8988T (cell line): ENCODE results near the gene P2RY11.

Experiments
- DNase-seq: peaks from one replicate; pipeline ENCODE4 v3.0.0; 2011

P2RY11 gene

GRCh38 chr19:10113964-10114650, 2.6 kb downstream of the P2RY11 start:
- no peak for DNase-seq

GRCh38 chr19:10114651-10115391, 3.3 kb downstream of the P2RY11 start:
- DNase-seq, result no peak

DNA sequence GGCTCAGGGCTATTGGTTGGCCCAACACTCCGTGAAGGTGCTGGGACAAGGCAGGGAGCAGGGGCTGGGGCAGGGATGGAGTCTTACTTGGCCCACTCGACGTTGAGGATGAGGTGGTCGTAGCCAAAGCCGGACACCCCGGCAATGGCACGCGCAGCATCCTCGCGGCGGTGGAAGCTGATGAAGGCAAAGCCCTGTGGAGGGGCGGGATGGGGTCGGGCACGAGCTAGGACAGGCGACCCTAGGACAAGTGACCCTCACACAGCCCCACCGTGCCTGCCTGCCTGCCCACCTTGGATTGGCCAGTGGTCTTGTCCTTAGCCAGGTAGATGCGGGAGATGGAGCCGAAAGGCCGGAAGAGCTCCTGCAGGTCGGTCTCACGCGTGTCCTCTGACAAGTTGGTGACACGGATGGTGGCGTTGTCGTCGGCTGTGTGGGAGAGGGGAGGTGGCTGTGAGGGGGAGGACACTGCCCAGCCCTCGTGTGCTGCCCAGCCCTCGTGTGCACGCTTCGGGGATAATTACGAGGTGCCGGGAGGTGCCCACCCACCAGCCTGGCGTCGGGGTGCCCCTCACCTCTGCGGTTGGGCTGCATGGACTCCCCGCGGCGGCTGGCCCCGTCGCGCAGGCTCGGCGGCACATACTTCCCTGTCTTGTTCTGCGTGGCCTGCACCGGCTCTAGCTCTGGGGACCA, 4.0 kb downstream of the P2RY11 start:
- DNase-seq, result no peak

DNA sequence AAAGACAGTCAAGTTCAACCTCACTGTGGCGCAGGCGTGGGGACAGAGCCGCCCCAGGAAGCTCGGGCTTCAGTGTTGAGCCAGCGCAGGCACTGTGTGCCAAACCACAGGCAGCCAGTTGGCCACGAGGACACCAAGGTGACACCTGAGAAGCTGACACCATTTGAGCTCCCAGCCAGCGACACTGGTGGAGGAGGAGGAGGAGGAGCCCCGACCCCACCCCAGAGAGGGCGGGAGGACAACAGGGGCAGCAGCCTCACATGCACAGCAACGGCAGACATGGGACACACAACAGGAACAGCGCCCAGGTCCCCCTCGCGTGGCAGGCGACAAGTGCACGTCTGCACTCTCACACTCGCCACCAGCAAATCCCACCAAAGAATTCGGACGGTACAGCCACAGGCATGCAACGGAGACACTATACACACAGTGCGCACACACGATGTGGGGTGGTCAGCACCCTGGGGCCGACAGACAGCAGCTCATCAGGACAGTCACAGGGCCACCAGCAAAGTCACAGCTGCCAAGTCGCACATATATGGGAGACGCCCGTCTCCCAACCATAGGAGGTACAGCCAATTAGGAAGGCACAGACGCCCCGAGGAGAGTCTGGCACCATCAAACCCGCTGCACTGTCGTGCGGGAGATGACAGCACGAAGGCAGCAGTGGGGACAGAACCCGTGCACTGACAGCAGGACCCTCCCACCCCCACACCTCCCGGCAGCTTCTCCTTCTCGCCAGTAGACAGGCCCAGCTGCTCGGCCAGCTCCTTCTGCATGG, 4.8 kb downstream of the P2RY11 start:
- no peak for DNase-seq

DNA sequence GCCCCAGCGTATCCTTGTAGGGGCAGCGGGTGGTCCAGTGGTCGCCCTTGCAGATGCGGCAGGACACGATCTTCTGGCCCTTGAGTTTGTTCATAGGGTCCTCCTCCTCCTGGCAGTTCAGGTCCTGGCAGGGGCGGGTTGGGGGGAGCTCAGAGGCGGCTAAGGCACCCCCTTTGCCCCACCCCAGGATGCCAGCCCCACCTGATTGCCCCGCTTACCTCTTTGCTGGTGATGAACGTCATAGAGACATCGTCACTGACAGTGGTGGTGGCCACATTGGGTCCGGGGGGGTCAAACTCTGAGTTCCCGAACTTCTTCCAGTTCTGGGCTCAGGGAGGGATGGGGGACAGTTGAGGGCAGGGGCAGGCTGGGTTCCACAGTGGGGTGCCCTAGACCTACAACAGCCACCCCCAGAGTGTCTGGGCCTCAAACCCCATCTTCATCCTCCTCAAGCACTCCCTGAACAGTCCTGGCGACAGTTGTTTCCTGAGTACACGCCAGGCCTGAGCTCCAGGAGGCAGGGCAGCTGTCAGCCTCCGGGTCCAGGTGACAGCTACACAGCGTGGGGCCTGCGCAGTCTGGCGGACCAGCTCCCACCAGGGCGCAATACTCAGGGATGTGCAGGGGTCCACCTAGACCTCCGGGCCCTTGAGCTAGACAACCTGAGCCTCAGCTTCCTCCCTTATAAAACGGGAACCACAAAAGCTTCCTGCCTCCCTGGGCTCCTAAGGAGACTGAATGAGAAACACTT, 5.5 kb downstream of the P2RY11 start:
- no peak for DNase-seq

GRCh38 chr19:10118960-10119359, 7.5 kb downstream of the P2RY11 start:
- DNase-seq, result no peak

DNA sequence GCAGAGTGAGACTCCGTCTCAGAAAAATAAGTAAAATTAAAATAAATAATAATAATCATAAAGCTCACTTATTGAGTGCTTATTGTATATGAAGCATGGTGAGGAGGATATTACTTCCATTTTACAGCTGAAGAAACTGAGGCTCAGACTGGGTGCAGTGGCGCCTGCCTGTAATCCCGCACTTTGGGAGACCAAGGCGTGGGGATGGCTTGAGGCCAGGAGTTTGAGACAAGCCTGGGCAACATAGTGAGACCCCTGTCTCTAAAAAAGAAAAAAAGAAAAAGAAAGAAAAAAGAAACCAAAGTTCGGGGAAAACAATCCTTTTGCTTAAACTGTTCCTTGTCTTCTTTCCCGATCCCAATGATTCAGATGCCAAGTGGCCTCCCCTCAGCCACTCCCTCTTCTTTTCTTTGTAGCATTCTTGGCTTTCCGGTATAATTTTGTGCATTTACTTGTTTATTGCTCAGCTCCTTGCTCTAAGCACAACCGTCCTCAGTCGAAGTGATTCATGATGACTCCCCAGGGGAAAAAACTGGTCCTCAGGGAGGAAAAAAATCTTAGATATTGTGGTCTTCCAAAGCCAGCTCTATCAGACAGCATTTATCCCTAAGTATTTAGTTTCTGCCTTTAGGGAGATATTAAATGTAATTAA, 9.2 kb downstream of the P2RY11 start:
- DNase-seq, result no peak

- DNase-seq, result no peak
Measured at GRCh38 chr19:10122045-10122444, 10.6 kb downstream of the P2RY11 start.

DNA sequence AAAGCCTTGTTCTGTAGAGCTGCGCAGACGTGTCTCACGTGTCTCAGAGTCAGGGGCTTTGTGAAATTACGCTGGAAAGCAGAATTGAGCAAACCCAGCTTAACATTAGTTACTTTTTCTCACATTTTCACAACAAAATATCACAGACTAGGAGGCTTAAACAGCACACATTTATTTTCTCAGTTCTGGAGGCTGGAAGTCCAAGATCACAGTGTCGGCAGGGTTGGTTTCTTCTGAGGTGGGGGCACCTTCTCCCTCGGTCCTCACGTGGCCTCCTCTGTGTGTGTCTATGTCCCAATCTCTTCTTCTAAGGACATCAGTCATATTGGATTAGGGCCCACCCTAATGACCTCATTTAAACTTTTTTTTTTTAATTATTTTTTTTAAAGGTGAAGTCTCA, 12.9 kb downstream of the P2RY11 start:
- DNase-seq, result no peak

DNA sequence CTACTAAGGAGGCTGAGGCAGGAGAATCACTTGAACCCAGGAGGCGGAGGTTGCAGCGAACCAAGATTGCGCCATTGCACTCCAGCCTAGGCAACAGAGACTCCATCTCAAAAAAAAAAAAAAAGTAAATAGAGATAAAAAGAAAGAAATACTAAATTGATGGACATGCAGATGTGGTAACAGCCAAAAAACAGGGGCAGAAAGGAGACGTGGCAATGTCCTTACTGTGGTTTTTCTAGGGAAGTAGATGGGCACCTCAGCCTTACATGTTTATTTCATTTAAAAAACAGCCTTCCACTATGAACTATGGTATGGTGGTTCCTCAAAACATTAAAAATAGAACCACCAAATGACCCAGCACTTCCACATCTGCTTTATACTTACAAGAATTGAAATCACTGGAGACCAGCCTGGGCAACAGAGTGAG, 14.7 kb downstream of the P2RY11 start:
- no peak for DNase-seq

DNA sequence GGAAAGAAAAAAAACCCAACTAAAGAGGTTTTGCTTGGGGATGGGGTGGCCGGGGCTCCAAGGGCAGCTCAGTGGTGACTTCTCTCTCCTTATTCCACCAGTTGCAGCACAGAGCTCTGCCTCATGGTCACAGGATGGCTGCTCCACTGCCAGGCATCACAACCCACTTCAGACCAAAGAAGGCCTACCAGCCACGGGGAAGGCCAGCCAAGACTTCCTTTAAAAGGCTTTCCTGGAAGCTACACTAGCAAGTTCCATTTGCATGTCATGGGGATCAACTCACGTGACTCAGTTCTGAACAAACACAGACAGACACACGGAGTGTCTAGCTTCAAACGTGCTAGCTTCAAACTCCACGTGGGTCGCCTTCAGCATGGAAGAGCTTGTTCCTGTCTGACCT, 21.4 kb downstream of the P2RY11 start:
- DNase-seq, result no peak

- no peak for DNase-seq
Measured at GRCh38 chr19:10133596-10133995, 22.1 kb downstream of the P2RY11 start.

DNA sequence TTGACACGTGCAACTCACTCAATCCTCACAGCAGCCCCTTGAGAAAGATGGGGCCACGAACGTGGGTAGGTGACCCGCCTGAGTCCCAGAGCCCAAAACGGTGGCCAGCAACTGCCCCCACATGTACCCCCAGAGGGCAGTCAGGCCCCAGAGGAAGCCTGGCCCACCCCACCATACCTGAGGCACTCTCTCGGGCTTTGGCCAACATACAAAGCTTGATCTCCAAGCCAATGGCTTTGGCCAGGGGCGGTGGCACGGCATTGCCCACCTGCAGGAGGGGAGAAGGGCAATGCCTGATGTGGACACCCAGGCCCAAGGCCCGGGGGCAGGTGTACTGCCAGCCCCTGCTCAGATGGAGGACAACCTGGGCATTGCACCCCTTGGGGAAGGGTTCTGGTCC, 22.5 kb downstream of the P2RY11 start:
- DNase-seq, result no peak

GRCh38 chr19:10135551-10136334, 24.2 kb downstream of the P2RY11 start:
- no peak for DNase-seq

GRCh38 chr19:10136936-10137335, 25.4 kb downstream of the P2RY11 start:
- no peak for DNase-seq

DNA sequence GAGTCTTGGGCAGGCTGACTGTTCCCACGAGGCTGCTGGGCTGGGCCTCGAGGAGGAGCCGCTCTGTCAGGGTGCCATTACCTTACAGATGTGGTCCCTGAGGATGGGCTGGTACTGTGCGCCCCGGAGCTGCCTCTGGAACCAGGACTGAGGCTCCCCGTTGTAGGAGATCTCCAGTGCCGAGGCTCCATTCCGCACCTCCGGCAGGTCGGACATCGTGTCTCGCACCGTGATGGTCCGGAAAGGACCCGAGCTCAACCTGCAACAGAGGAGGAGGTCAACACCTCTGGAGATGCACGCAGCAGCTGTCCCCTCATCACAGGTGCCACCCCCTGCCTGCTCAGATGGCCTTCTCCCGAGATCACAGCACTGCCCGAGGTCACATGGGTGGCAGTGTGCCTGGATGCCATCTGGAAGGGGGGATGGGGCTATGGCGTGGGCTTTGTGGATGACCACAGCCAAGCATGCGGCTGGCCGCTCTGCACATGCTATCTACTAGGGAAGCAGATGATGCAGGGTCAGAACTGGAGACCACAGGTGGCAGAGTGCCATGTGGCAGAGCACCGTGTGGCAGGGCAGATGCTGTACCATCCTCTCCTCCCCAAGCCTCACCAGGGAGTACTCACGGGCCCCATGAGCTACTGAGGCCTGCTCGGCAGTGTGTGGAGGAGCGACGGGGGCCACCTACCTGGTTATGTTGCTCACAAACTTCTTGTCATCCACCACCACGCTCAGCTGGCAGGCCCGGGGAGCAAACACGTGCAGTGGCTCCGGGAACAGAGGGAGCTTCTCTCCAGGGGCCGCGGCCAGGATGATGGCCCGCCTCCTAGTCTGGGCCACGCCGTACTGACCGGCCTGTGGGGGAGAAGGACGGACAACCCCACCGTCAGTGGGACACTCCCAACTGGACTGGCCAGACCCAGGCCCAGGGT, 26.5 kb downstream of the P2RY11 start:
- no peak for DNase-seq

- DNase-seq, result no peak
Measured at GRCh38 chr19:10138879-10139795, 27.6 kb downstream of the P2RY11 start.

DNA sequence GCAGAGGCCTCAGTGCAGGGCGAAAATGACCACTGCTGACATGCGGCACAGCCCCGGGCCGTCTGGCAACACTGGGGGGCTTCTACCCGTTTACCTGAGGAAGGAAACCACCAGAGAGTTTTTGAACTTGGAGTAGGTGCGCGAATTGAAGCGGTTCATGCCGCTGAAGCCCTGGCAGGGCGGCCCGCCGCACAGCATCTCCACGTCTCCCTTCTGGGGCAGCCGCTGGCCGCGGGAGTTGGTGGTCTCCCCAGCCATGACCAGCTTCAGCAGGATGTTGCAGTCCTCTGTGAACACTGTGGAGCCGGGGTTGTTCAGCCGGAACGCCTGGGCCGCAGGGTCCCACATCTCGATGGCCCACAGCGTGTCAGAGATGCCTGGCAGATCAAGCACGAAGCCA, 28.5 kb downstream of the P2RY11 start:
- no peak for DNase-seq

- DNase-seq, result no peak
Measured at GRCh38 chr19:10141479-10141878, 30.0 kb downstream of the P2RY11 start.
